CD4-positive, alpha-beta memory T cell (primary cell): Measurements from ENCODE around the gene ADIPOR2. TPM values are rescaled to one million over a fixed set of nuclear protein-coding genes. Genes with fewer than 3 reads are reported as not detected.
A peak's percentile ranks its signal among the peaks of the same experiment; 100 is the strongest.

ENCODE experiments used
- CTCF ChIA-PET: fragments of 350-600 bp; sonication (Branson Sonifier 250); formaldehyde crosslinking; loops from one replicate; lab custom pipeline; 2021; ENCODE audit warnings: inconsistent platforms; ENCODE audit not compliant: partially characterized antibody; lab: Charles Lee
- POLR2A ChIA-PET: fragments of 350-600 bp; sonication (Branson Sonifier 250); formaldehyde crosslinking; loops from one replicate; lab custom pipeline; 2021; ENCODE audit not compliant: partially characterized antibody; lab: Charles Lee
- DNase-seq, 5 donors: peaks; one replicate each; pipeline versions ENCODE4 v3.0.0 to v3.0.0-alpha.2; 2020 to 2022; ENCODE audit warnings: mixed read lengths in 1 of 5
- H3K27ac ChIP-seq: one replicate; pipeline ENCODE4 v1.7.0; 2013; ENCODE audit warnings: low read depth, low read length
- H3K27me3 ChIP-seq: 2 replicates; pipeline ENCODE4 v1.7.0; 2013; ENCODE audit warnings: mild to moderate bottlenecking, low read length, moderate library complexity; ENCODE audit not compliant: insufficient read depth
- H3K36me3 ChIP-seq: 2 replicates; pipeline ENCODE4 v1.7.0; 2013; ENCODE audit warnings: mild to moderate bottlenecking, low read length, moderate library complexity; ENCODE audit not compliant: insufficient read depth
- H3K4me1 ChIP-seq: 2 replicates; pipeline ENCODE4 v1.7.0; 2013; ENCODE audit warnings: mild to moderate bottlenecking, low read length, moderate library complexity; ENCODE audit not compliant: insufficient read depth
- H3K4me3 ChIP-seq, 2 donors: one replicate each; pipeline ENCODE4 v1.7.0; 2013; ENCODE audit warnings: low read length in 2 of 2, mild to moderate bottlenecking in 1 of 2
- H3K9me3 ChIP-seq, 2 donors: one replicate each; pipeline ENCODE4 v1.7.0; 2013; ENCODE audit warnings: low read length in 2 of 2, control low read depth in 1 of 2; ENCODE audit not compliant: control insufficient read depth in 1 of 2
- H3K27ac Mint-ChIP-seq, 7 donors: one replicate each; pipeline ENCODE4 v1.8.0; 2020 to 2021; ENCODE audit warnings: mixed read lengths in 7 of 7, mild to moderate bottlenecking in 6 of 7, inconsistent platforms in 3 of 7, moderate library complexity in 3 of 7
- H3K27me3 Mint-ChIP-seq, 2 donors: one replicate each; pipeline ENCODE4 v1.8.0; 2020 to 2021; ENCODE audit warnings: mixed read lengths in 2 of 2
- H3K36me3 Mint-ChIP-seq, 2 donors: one replicate each; pipeline ENCODE4 v1.8.0; 2020 to 2021; ENCODE audit warnings: mixed read lengths in 2 of 2, inconsistent platforms in 1 of 2, mild to moderate bottlenecking in 1 of 2
- H3K4me1 Mint-ChIP-seq, 4 donors: one replicate each; pipeline ENCODE4 v1.8.0; 2020 to 2021; ENCODE audit warnings: mixed read lengths in 4 of 4, mild to moderate bottlenecking in 1 of 4
- H3K4me3 Mint-ChIP-seq, 8 donors: one replicate each; pipeline ENCODE4 v1.8.0; 2020 to 2021; ENCODE audit warnings: mixed read lengths in 8 of 8, mild to moderate bottlenecking in 7 of 8, moderate library complexity in 6 of 8, inconsistent platforms in 3 of 8
- H3K9me3 Mint-ChIP-seq, 8 donors: one replicate each; pipeline ENCODE4 v1.8.0; 2020 to 2021; ENCODE audit warnings: mixed read lengths in 8 of 8, mild to moderate bottlenecking in 5 of 8, inconsistent platforms in 3 of 8, moderate library complexity in 1 of 8
- intact Hi-C: fragments of 100-400 bp; cut with micrococcal nuclease; formaldehyde crosslinking; loops from one replicate; pipeline ENCODE4 v1.15.1; 2023
- polyA plus RNA-seq, 2 donors: library from polyadenylated mRNA; unstranded; fragments of 300-500 nt; fragmentation: Illumina TruSeq; gene quantifications; one replicate each; pipeline ENCODE4 v1.2.3, GENCODE V29; 2021
- total RNA-seq, 2 experiments: library from RNA; stranded (reverse); gene quantifications; one replicate each; pipeline ENCODE4 v1.2.3, GENCODE V29; 2021

ADIPOR2 gene
- total and polyA plus RNA-seq, 4 experiments from 2014 or later, result 1.8 to 36.2 (median 19.6) TPM

DNA sequence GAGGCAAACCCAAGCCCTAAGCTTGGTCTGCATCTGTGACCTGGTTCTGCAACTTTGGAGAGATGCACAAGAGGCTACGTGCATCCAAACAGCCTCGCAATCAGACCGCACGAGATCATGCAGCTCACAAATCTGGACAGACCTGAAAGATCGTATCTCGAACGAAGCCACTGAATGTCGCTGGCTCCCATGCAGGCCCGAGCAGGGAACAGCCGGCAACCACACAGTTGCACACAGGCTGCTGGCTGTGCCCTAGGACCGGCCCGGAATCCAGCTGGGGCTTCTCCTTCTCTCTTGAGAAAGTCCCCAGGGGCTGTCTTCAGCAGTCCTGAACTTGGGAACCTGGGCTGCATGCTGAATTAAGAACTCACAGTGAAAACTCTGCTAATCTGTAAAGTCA is 34.0 kb upstream of the ADIPOR2 start:
- Histone ChIP-seq H3K4me1 (no peaks in the 10 kb centered on the region), H3K9me3 (no peaks in the 10 kb centered on the region), H3K4me3 (no peak overlapping the region), H3K27ac (no peak overlapping the region), H3K36me3 (no peaks in the 10 kb centered on the region), H3K27me3 (no peaks in the 10 kb centered on the region)
- H3K4me1 Mint-ChIP-seq, result peaks cover 5 to 25% (median 6%) of the 10 kb centered on the region in 4 donors
- H3K4me3 Mint-ChIP-seq, result no peak overlapping the region
- ChIA-PET CTCF (interaction anchor here (0.7 to 18.3 kb wide), 7 partner anchors 10 to 283 kb away, joined by 3 to 612 read pairs (median 5); no protein-coding TSS in a partner anchor), POLR2A (interaction anchor here (1.1 to 6.0 kb wide), 2 partner anchors 10 to 135 kb away, joined by 3 to 57 read pairs; no protein-coding TSS in a partner anchor)
- H3K27me3 Mint-ChIP-seq, result peaks cover 2 to 3% of the 10 kb centered on the region in 2 donors
- no peaks in the 10 kb centered on the region for H3K36me3 Mint-ChIP-seq
- H3K27ac Mint-ChIP-seq, result peak overlapping the region in 1 of 7 donors; percentile 72
- H3K9me3 Mint-ChIP-seq, result no peaks in the 10 kb centered on the region
- DNase-seq, result no peak
- intact Hi-C loops, result no loop called here

DNA sequence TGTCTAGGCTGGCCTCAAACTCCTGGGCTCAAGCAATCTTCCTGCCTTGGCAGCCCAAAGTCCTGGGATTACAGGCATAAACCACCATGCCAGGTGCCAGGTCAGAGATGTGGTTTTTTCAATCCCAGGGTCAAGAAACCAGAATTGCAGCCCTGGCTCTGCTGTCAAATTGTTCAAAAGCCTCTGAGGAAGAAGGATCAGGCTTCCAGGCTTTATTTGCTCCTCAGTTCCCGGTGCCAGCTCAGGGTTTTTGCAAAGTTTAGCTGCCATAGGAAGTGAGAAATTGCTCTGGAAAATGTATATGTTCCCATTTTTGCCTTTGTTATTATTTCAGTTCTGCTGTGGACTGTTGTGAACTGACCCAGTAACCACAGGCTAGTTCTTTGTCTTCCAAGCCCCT is 33.2 kb upstream of the ADIPOR2 start:
- Mint-ChIP-seq H3K36me3 (no peaks in the 10 kb centered on the region), H3K4me3 (no peak overlapping the region), H3K27ac (peak overlapping the region; percentile 15 to 82 (median 46)), H3K9me3 (no peaks in the 10 kb centered on the region), H3K4me1 (peaks cover 5 to 26% (median 5%) of the 10 kb centered on the region in 4 donors), H3K27me3 (peaks cover 1% of the 10 kb centered on the region in 2 donors)
- CTCF ChIA-PET, result interaction anchor here (1.5 to 18.3 kb wide), 5 partner anchors 9 to 283 kb away, joined by 4 to 612 read pairs (median 10); no protein-coding TSS in a partner anchor
- no peak for DNase-seq
- POLR2A ChIA-PET, result interaction anchor here (1.1 to 6.0 kb wide), 2 partner anchors 9 to 134 kb away, joined by 3 to 57 read pairs; no protein-coding TSS in a partner anchor
- Histone ChIP-seq H3K9me3 (no peaks in the 10 kb centered on the region), H3K36me3 (no peaks in the 10 kb centered on the region), H3K27me3 (no peaks in the 10 kb centered on the region), H3K27ac (no peak overlapping the region), H3K4me1 (no peaks in the 10 kb centered on the region), H3K4me3 (no peak overlapping the region)
- intact Hi-C loops, result no loop called here

DNA sequence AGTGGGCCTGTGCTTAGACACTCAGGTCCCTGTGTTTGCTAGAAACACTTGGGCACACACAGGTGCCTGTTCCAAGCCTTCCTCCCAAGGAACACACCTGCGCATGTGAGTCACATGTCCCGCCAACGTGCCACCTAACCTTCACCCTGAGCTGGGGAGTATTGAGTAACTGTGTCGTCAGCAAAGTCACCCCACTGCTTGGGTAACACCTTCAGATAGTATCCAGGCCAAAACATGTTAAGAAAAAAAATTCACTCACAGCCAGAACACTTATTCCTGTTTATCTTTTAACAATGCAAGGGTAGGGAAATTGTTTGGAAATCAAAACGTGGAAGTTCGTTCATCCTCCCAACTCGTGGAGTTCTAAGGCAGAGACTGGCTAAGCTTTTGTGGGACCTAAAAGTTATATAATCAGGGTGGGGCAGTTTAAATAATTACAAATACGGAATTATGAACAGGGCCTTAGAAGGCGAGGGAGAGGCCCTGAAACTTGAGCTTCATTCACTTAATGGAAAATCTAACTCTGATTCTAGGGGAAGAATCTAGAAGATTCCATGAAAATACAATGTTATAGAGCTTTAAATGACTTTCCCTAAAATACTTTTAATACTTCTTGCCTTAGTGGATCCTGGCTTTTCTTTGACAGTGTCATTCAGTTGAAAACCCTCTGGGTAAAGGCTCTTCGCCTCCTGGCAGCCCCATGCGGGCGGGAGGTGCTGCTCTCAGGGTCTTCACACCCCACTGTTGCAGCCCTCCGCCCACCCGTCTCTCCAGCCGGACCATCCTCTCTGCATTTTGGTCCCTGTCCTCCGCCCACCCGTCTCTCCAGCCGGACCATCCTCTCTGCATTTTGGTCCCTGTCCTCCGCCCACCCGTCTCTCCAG is 30.3 kb upstream of the ADIPOR2 start:
- Histone ChIP-seq H3K9me3 (no peaks in the 10 kb centered on the region), H3K27ac (peak overlapping the region; percentile 35), H3K4me1 (peaks cover 8% of the 10 kb centered on the region), H3K36me3 (no peaks in the 10 kb centered on the region), H3K4me3 (no peak overlapping the region), H3K27me3 (no peaks in the 10 kb centered on the region)
- intact Hi-C loops, result loop anchor here (1.0 to 10.0 kb wide), 3 partner anchors 30 to 344 kb away; partner anchors contain the start of gene DCP1B
- no peaks in the 10 kb centered on the region for H3K9me3 Mint-ChIP-seq
- no peaks in the 10 kb centered on the region for H3K36me3 Mint-ChIP-seq
- peaks cover 15 to 47% (median 20%) of the 10 kb centered on the region in 4 donors for H3K4me1 Mint-ChIP-seq
- H3K27me3 Mint-ChIP-seq, result no peaks in the 10 kb centered on the region
- DNase-seq, result peak; percentile 57 to 91 (median 66)
- peak overlapping the region in 7 of 8 donors; percentile 7 to 82 (median 38) for H3K4me3 Mint-ChIP-seq
- H3K27ac Mint-ChIP-seq, result peak overlapping the region; percentile 72 to 94 (median 84)
- POLR2A ChIA-PET, result interaction anchor here (1.8 to 3.7 kb wide), 5 partner anchors 7 to 333 kb away, joined by 5 to 29 read pairs (median 12); partner anchors contain the start of gene ADIPOR2
- CTCF ChIA-PET, result interaction anchor here (0.9 to 18.3 kb wide), 8 partner anchors 8 to 341 kb away, joined by 3 to 612 read pairs (median 7); no protein-coding TSS in a partner anchor

DNA sequence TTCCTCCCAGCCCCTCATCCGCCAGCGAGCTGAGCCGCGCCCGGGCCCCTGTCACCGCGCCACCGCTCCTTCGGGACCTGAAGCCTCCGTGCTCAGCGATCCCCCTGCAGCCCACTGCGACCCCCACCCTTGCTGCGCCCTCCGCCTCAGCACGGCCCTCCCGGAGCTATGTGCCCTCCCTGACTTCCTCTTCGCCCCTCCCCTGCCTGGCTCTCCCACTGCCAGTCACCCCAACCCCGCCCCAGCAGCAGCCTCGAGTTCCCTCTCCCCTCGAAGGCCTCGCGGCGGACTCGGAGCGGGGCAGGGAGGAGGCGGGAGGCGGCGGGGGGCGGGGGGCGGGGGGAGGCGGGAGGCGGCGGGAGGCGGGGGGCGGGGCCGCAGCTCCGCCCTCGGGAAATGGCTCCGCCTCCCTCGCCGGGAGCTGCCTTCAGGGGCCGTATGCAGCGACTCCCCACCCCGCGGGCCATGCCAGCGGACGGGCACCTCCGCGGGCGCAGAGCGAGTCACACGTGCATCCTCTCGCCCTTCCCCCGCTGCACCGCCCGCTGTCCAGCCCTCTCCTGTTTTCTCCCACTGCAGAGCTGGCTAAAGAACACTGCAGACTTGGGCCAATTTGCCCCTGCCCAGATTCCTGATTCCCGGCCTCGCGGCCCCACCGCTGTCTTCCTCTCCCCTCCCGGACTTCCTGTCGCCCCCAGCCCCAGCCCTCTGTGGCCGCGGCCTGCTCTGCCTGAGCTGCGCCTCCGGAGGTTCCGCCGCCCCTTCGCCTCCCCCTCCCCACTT is 29.1 kb upstream of the ADIPOR2 start:
- intact Hi-C loops, result loop anchor here (1.0 to 10.0 kb wide), 3 partner anchors 29 to 343 kb away; partner anchors contain the start of gene DCP1B
- H3K27me3 Mint-ChIP-seq, result no peaks in the 10 kb centered on the region
- no peaks in the 10 kb centered on the region for H3K36me3 ChIP-seq

DNA sequence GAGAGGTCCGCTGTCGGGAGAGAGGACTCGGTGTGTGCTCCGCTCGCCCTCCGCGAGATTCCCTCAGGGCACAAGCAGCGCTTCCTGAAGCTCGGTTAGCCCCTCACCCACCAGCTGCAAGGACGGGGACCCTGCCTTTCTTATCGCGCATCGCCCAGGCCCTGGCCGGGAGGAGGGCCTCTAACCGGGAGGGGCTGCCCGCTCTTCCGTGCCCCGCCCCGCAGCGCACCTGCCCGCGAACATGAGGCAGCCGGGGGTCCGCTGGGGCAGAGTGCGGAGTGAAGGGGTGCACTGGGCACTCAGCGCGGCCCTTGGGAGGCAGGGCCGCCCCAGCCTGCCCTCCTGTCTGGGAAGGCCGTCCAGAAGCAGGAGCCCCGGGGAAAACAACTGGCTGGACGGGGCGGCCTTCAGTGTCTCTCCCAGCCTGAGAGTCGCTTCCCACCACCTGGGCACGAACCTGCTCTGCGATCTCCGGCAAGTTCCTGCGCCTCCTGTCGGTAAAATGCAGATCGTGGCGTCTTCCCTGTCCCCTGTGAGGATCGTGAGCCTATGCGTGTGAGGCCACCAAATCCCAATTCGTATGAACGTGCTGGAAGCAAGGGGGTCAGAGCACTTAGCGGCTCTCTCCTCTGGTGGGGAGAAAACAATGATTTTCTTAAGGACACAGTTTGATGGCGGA is 28.0 kb upstream of the ADIPOR2 start:
- POLR2A ChIA-PET, result interaction anchor here (0.6 to 3.7 kb wide), 10 partner anchors 8 to 277 kb away, joined by 3 to 32 read pairs (median 8); partner anchors contain the start of genes ADIPOR2 and FBXL14
- Histone ChIP-seq H3K27me3 (no peaks in the 10 kb centered on the region), H3K36me3 (no peaks in the 10 kb centered on the region), H3K4me3 (no peak overlapping the region), H3K4me1 (peaks cover 24% of the 10 kb centered on the region), H3K27ac (no peak overlapping the region), H3K9me3 (no peaks in the 10 kb centered on the region)
- peak; percentile 38 to 59 (median 41) for DNase-seq
- H3K4me3 Mint-ChIP-seq, result peak overlapping the region; percentile 72 to 88 (median 81)
- CTCF ChIA-PET, result interaction anchor here (0.6 to 18.3 kb wide), 4 partner anchors 15 to 277 kb away, joined by 3 to 612 read pairs (median 20); partner anchors contain the start of gene ADIPOR2
- H3K27me3 Mint-ChIP-seq, result no peaks in the 10 kb centered on the region
- H3K36me3 Mint-ChIP-seq, result no peaks in the 10 kb centered on the region
- no peaks in the 10 kb centered on the region for H3K9me3 Mint-ChIP-seq
- H3K4me1 Mint-ChIP-seq, result peaks cover 30 to 64% (median 39%) of the 10 kb centered on the region in 4 donors
- peak overlapping the region; percentile 68 to 95 (median 94) for H3K27ac Mint-ChIP-seq
- intact Hi-C loops, result loop anchor here (10.0 kb wide), 1 partner anchor 342 kb away; the partner anchor contains the start of gene DCP1B

More for the DNA sequence above, 29.1 kb upstream of the ADIPOR2 start:
- ChIA-PET POLR2A (interaction anchor here (0.6 to 3.7 kb wide), 17 partner anchors 9 to 1054 kb away, joined by 3 to 32 read pairs (median 4); partner anchors contain the start of genes ADIPOR2, CACNA2D4 and FBXL14), CTCF (interaction anchor here (0.6 to 18.3 kb wide), 7 partner anchors 9 to 340 kb away, joined by 3 to 612 read pairs (median 9); partner anchors contain the start of gene ADIPOR2)
- peak overlapping the region; percentile 88 to 93 (median 91) for H3K27ac Mint-ChIP-seq
- H3K9me3 Mint-ChIP-seq, result no peaks in the 10 kb centered on the region
- Histone ChIP-seq H3K4me3 (peak overlapping the region in 1 of 2 donors; percentile 49), H3K9me3 (no peaks in the 10 kb centered on the region), H3K27ac (no peak overlapping the region), H3K4me1 (peaks cover 16% of the 10 kb centered on the region), H3K27me3 (no peaks in the 10 kb centered on the region)
- H3K4me1 Mint-ChIP-seq, result peaks cover 22 to 55% (median 29%) of the 10 kb centered on the region in 4 donors
- no peaks in the 10 kb centered on the region for H3K36me3 Mint-ChIP-seq
- peak; percentile 84 to 92 (median 90) for DNase-seq
- peak overlapping the region; percentile 72 to 84 (median 82) for H3K4me3 Mint-ChIP-seq
